WTC11 (cell line): ENCODE measurements around the gene RPS15A. TPM values are rescaled to one million over a fixed set of nuclear protein-coding genes. Genes with fewer than 3 reads are reported as not detected.
A peak's percentile ranks its signal among the peaks of the same experiment; 100 is the strongest.

ENCODE experiments used
- ATAC-seq: fragments of 200-7000 bp; cut with Tn5 transposase; 2 replicates; pipeline ENCODE4 v1.10.0; 2021; ENCODE audit warnings: mild to moderate bottlenecking, moderate library complexity
- CTCF ChIA-PET: fragments of 300-600 bp; sonication (Branson Sonifier 250); formaldehyde crosslinking; loops from one replicate; lab custom pipeline; 2021; ENCODE audit warnings: antibody characterized with exemption; lab: Charles Lee
- POLR2A ChIA-PET: fragments of 350-600 bp; sonication (Branson Sonifier 250); formaldehyde crosslinking; loops from one replicate; lab custom pipeline; 2021; ENCODE audit warnings: antibody characterized with exemption; lab: Charles Lee
- DNase-seq: peaks from one replicate; pipeline ENCODE4 v3.0.0; 2021; ENCODE audit warnings: low spot score
- H3K27ac Mint-ChIP-seq: 2 replicates; pipeline ENCODE4 v1.8.0; 2021; ENCODE audit warnings: mixed read lengths
- H3K27me3 Mint-ChIP-seq: 2 replicates; pipeline ENCODE4 v1.8.0; 2021; ENCODE audit warnings: low read depth, mild to moderate bottlenecking, moderate library complexity, mixed read lengths
- H3K36me3 Mint-ChIP-seq: 2 replicates; pipeline ENCODE4 v1.8.0; 2021; ENCODE audit warnings: mixed read lengths
- H3K4me1 Mint-ChIP-seq: 2 replicates; pipeline ENCODE4 v1.8.0; 2022; ENCODE audit warnings: mixed read lengths
- H3K4me3 Mint-ChIP-seq: 2 replicates; pipeline ENCODE4 v1.8.0; 2021; ENCODE audit warnings: mild to moderate bottlenecking, moderate library complexity, mixed read lengths
- H3K9me3 Mint-ChIP-seq: 2 replicates; pipeline ENCODE4 v1.8.0; 2021; ENCODE audit warnings: mixed read lengths
- AFF4 ChIP-seq: sonication (generic); formaldehyde crosslinking; IDR thresholded peaks from 2 replicates; pipeline ENCODE4 v1.8.1; 2023; ENCODE audit warnings: mild to moderate bottlenecking, missing genetic modification reagents, borderline replicate concordance
- ATF2 ChIP-seq: sonication (generic); formaldehyde crosslinking; IDR thresholded peaks from 2 replicates; pipeline ENCODE4 v1.8.1; 2022; ENCODE audit warnings: low read depth, missing genetic modification reagents, borderline replicate concordance
- ATF6 ChIP-seq: sonication (generic); formaldehyde crosslinking; IDR thresholded peaks from 2 replicates; pipeline ENCODE4 v1.8.1; 2023; ENCODE audit warnings: mild to moderate bottlenecking, missing genetic modification reagents
- CREB1 ChIP-seq: sonication (generic); formaldehyde crosslinking; IDR thresholded peaks from 2 replicates; pipeline ENCODE4 v1.8.0; 2023; ENCODE audit warnings: mild to moderate bottlenecking, missing genetic modification reagents
- CTCF ChIP-seq: fragments of 200-600 bp; IDR thresholded peaks from 2 replicates; pipeline ENCODE4 v1.8.0; 2022; ENCODE audit warnings: antibody characterized with exemption
- ERG ChIP-seq: fragments of 250-450 bp; sonication (Bioruptor Pico); IDR thresholded peaks from 2 replicates; pipeline ENCODE4 v1.8.0; 2021; ENCODE audit warnings: mild to moderate bottlenecking
- FOXP4 ChIP-seq: sonication (generic); formaldehyde crosslinking; IDR thresholded peaks from 2 replicates; pipeline ENCODE4 v1.8.0; 2022; ENCODE audit warnings: mild to moderate bottlenecking, missing genetic modification reagents
- NR1H2 ChIP-seq: sonication (generic); formaldehyde crosslinking; IDR thresholded peaks from 2 replicates; pipeline ENCODE4 v1.9.0; 2021; ENCODE audit warnings: mild to moderate bottlenecking, moderate library complexity, missing genetic modification reagents
- NR2C2 ChIP-seq: sonication (generic); formaldehyde crosslinking; IDR thresholded peaks from 2 replicates; pipeline ENCODE4 v1.8.0; 2022; ENCODE audit warnings: mild to moderate bottlenecking, missing genetic modification reagents
- OVOL2 ChIP-seq: fragments of 250-450 bp; sonication (Bioruptor Pico); IDR thresholded peaks from 2 replicates; pipeline ENCODE4 v1.9.0; 2021; ENCODE audit warnings: mild to moderate bottlenecking, borderline replicate concordance
- RELA ChIP-seq: sonication (generic); formaldehyde crosslinking; IDR thresholded peaks from 2 replicates; pipeline ENCODE4 v1.8.1; 2022; ENCODE audit warnings: missing genetic modification reagents, mild to moderate bottlenecking, borderline replicate concordance
- TEAD4 ChIP-seq: sonication (generic); formaldehyde crosslinking; IDR thresholded peaks from 2 replicates; pipeline ENCODE4 v1.8.0; 2022; ENCODE audit warnings: mild to moderate bottlenecking, missing genetic modification reagents
- ZNF396 ChIP-seq: fragments of 250-450 bp; sonication (Bioruptor Pico); IDR thresholded peaks from 2 replicates; pipeline ENCODE4 v1.8.0; 2021; ENCODE audit warnings: mild to moderate bottlenecking, moderate library complexity, borderline replicate concordance
- ZNF416 ChIP-seq: fragments of 250-450 bp; sonication (Bioruptor Pico); IDR thresholded peaks from 2 replicates; pipeline ENCODE4 v1.9.0; 2021; ENCODE audit warnings: mild to moderate bottlenecking, inconsistent platforms
- total RNA-seq: library from RNA; stranded (reverse); gene quantifications from 3 replicates; pipeline ENCODE4 v1.2.3, GENCODE V29; 2021
- TF ChIP-seq, protein P1 (sequence below): sonication (generic); formaldehyde crosslinking; IDR thresholded peaks from 2 replicates; pipeline ENCODE4 v1.8.1; 2022; ENCODE audit warnings: low read depth, mild to moderate bottlenecking, moderate library complexity, missing genetic modification reagents, borderline replicate concordance

Gene RPS15A
- total RNA-seq, 1 experiment from 2014 or later, result 1,612 TPM

- TF ChIP-seq AFF4 (CRISPR knock-in tag) (no peak), CTCF (no peak), ATF6 (CRISPR knock-in tag) (no peak)
Measured at GRCh38 chr16:18802767-18803343, 12.7 kb upstream of the RPS15A start (continued).

- H3K4me1 Mint-ChIP-seq, result peaks cover 51% of the 10 kb centered on the region
- peaks cover 20% of the 10 kb centered on the region for H3K36me3 Mint-ChIP-seq
- ChIA-PET POLR2A (interaction anchor here (0.5 to 5.2 kb wide), 13 partner anchors 9 to 1668 kb away, joined by 3 to 60 read pairs (median 3); partner anchors contain the start of genes COQ7, RPS15A and TMC7), CTCF (interaction anchor here (0.6 to 2.3 kb wide), 23 partner anchors 10 to 204 kb away, joined by 3 to 40 read pairs (median 4); partner anchors contain the start of genes RPS15A, SMG1 and TMC7)
- H3K4me3 Mint-ChIP-seq, result peak within 1 kb of the TSS; percentile 88
- H3K9me3 Mint-ChIP-seq, result no peaks in the 10 kb centered on the region
- H3K27me3 Mint-ChIP-seq, result no peaks in the 10 kb centered on the region
- ATAC-seq (peak; percentile 98), DNase-seq (peak; percentile 99)
- peak within 1 kb of the TSS; percentile 100 for H3K27ac Mint-ChIP-seq
- no peak for TF ChIP-seq TEAD4 (CRISPR knock-in tag)
- no peak for TF ChIP-seq NR1H2 (CRISPR knock-in tag)
- TF ChIP-seq ZNF416 (CRISPR knock-in tag), result no peak; the same call in 1 of the 2 replicates
- no peak; the same call in 1 of the 2 replicates for TF ChIP-seq OVOL2
- no peak for TF ChIP-seq ERG (CRISPR knock-in tag)
- peak; percentile 72; the same call in 1 of the 2 replicates for TF ChIP-seq NR2C2 (CRISPR knock-in tag)
- 0 out of 2 replicates have a peak, but pooled peaks have one; percentile 35 for TF ChIP-seq RELA (CRISPR knock-in tag)
- TF ChIP-seq ATF2 (CRISPR knock-in tag), result no peak
- TF ChIP-seq ZNF396 (CRISPR knock-in tag), result no peak
- TF ChIP-seq FOXP4, result no peak
- TF ChIP-seq, protein P1, sequence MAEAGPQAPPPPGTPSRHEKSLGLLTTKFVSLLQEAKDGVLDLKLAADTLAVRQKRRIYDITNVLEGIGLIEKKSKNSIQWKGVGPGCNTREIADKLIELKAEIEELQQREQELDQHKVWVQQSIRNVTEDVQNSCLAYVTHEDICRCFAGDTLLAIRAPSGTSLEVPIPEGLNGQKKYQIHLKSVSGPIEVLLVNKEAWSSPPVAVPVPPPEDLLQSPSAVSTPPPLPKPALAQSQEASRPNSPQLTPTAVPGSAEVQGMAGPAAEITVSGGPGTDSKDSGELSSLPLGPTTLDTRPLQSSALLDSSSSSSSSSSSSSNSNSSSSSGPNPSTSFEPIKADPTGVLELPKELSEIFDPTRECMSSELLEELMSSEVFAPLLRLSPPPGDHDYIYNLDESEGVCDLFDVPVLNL (CRISPR knock-in tag), result peak; percentile 87; the same call in 1 of the 2 replicates
- no peak for TF ChIP-seq ATF6 (CRISPR knock-in tag)
- no peak for TF ChIP-seq CREB1 (CRISPR knock-in tag)
Measured at GRCh38 chr16:18801145-18801972, 11.2 kb upstream of the RPS15A start, which contains the start of gene ARL6IP1. TSS of gene ARL6IP1 (minus strand) at chr16:18801549. CDS start at chr16:18801466, 83 bp downstream.
